Activated naive CD8-positive, alpha-beta T cell treated with anti-CD3 and anti-CD28 coated beads, Interleukin-2, amount 10 ng/mL, durations not matched to agents 7 days and 5 days (primary cell): Measurements from ENCODE around the gene C1orf21. TPM values are rescaled to one million over a fixed set of nuclear protein-coding genes. Genes with fewer than 3 reads are reported as not detected.

ENCODE experiments used
- ATAC-seq: fragments of 150-1000 bp; cut with Tn5 transposase; one replicate; pipeline ENCODE4 v1.10.0; 2021; ENCODE audit warnings: low read depth, moderate library complexity
- POLR2A ChIA-PET: fragments of 350-600 bp; sonication (Branson Sonifier 250); formaldehyde crosslinking; loops from one replicate; lab custom pipeline; 2021; ENCODE audit warnings: antibody characterized with exemption; lab: Charles Lee
- DNase-seq: peaks from one replicate; pipeline ENCODE4 v3.0.0; 2021
- H3K27ac Mint-ChIP-seq: one replicate; pipeline ENCODE4 v1.8.0; 2022; ENCODE audit warnings: mild to moderate bottlenecking, mixed read lengths
- H3K27me3 Mint-ChIP-seq: one replicate; pipeline ENCODE4 v1.8.0; 2022; ENCODE audit warnings: mild to moderate bottlenecking, moderate library complexity, mixed read lengths
- H3K36me3 Mint-ChIP-seq: one replicate; pipeline ENCODE4 v1.8.0; 2021; ENCODE audit warnings: mild to moderate bottlenecking, mixed read lengths
- H3K4me1 Mint-ChIP-seq: one replicate; pipeline ENCODE4 v1.8.0; 2021; ENCODE audit warnings: mixed read lengths
- H3K4me3 Mint-ChIP-seq: one replicate; pipeline ENCODE4 v1.8.0; 2022; ENCODE audit warnings: mild to moderate bottlenecking, moderate library complexity, mixed read lengths
- H3K9me3 Mint-ChIP-seq: one replicate; pipeline ENCODE4 v1.8.0; 2021; ENCODE audit warnings: mixed read lengths
- total RNA-seq, 2 experiments: library from RNA; stranded (reverse); gene quantifications; one replicate each; pipeline ENCODE4 v1.2.3, GENCODE V29; 2021

Gene C1orf21
- total RNA-seq, 2 experiments from 2014 or later, result 9.4 to 12.9 TPM

DNA sequence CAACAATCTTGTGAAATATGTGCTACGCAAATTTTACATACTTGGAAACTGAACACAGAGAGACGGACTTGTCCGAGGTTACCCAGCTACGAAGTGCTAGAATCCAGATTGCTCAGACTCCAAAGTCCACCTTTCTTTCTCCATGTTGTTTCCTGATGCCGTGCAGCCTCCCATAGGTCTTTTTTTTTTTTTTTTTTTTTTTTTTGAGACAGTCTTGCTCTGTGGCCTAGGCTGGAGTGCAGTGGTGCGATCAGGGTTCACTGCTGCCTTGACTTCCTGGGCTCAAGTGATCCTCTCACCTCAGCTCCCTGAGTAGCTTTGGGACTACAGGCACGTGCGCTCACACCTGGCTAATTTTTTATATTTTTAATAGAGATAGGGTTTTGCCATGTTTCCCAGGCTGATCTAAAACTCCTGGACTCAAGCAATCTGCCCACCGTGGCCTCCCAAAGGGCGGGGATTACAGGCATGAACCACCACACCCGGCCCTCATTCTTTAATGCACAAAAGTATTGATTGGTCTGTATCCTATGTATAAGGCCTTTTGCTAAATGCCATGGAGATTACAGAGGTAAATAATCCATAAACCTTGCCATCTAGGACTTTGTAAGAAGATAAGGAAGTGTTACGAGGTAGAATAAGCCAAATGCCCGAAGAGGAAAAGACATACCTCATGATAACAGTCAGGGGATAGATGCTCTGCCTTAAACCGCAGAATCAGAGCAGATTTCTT, 92.8 kb downstream of the C1orf21 start:
- Mint-ChIP-seq H3K4me1 (no peaks in the 10 kb centered on the region), H3K4me3 (no peak overlapping the region), H3K27ac (no peak overlapping the region), H3K36me3 (no peaks in the 10 kb centered on the region), H3K27me3 (peaks cover 3% of the 10 kb centered on the region), H3K9me3 (peaks cover 2% of the 10 kb centered on the region)
- POLR2A ChIA-PET, result no interaction called here
- DNase-seq (no peak), ATAC-seq (no peak)

DNA sequence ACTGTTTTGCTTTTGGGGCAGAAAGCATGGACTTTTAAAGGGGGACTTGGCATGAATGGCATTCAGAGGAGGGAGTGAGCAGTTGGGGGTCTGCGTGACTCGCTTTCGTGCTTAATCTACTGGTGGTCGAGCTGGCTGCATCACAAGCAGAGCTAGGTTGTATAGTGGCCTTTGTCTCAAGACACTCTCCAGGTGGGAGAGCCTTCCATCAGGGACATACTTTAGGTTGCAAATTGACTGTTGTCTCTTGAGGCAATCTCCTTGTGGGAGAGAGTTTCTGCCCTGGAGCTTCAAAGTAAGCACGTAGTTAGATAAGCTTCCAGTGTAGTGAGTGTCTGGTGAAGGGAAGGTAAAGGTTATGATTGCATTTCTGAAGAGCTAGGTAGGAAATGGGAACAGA, 93.9 kb downstream of the C1orf21 start:
- ATAC-seq, result no peak
- Mint-ChIP-seq H3K27ac (no peak overlapping the region), H3K4me1 (no peaks in the 10 kb centered on the region), H3K9me3 (no peaks in the 10 kb centered on the region), H3K36me3 (no peaks in the 10 kb centered on the region), H3K4me3 (no peak overlapping the region), H3K27me3 (no peaks in the 10 kb centered on the region)
- POLR2A ChIA-PET, result no interaction called here
- DNase-seq, result no peak

DNA sequence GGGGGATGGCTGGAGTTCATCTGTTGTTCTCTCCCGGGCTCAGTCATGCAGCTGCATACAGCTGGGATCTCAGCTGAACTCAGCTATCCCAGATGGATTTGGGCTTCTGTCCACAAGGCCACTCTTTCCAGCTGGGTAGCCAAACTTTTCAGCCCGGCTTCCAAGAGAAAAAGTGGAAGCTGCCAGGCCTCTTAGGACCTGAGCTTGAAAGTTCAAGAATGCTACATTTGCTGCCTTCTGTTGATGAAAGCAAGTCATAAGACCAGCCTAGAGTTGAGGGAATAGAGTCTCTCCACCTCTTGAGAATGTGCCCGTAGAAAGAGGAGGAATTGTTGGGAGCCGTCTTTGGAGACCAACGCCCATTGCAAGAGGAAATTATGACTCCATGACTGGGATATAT, 95.3 kb downstream of the C1orf21 start:
- H3K4me3 Mint-ChIP-seq, result no peak overlapping the region
- H3K27ac Mint-ChIP-seq, result no peak overlapping the region
- no peaks in the 10 kb centered on the region for H3K4me1 Mint-ChIP-seq
- no peaks in the 10 kb centered on the region for H3K27me3 Mint-ChIP-seq
- DNase-seq (no peak), ATAC-seq (no peak)
- H3K9me3 Mint-ChIP-seq, result no peaks in the 10 kb centered on the region
- POLR2A ChIA-PET, result no interaction called here
- no peaks in the 10 kb centered on the region for H3K36me3 Mint-ChIP-seq

DNA sequence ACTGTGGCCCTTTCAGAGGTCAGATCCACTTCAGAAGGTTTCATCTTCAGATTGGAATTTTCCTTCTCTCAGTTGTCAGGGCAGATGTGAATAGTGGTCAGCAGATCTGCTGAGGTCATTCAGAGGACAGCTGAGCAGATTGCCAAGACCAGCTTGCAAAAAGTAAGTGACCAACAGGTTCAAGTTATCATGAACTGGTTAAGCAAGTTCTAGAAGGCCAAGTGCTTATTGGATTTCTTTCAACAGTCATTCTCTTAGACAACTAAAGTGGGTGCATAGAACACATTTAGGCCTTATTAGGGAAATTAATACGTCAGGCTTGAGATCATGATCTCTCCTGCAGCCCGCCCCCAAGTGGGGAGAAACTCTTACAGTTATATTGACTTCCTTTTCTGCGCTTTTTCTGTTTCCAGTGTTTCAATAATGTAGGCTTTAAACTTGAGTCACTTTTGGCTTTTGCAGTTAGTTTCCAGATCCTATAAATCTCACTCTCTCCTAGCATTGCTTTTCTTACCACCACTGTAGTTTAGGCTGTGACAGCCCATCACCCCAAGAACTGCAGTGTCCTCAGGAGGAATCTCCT, 96.4 kb downstream of the C1orf21 start:
- POLR2A ChIA-PET, result no interaction called here
- DNase-seq (no peak), ATAC-seq (no peak)
- no peaks in the 10 kb centered on the region for H3K9me3 Mint-ChIP-seq
- H3K4me3 Mint-ChIP-seq, result no peak overlapping the region
- no peaks in the 10 kb centered on the region for H3K36me3 Mint-ChIP-seq
- no peak overlapping the region for H3K27ac Mint-ChIP-seq
- no peaks in the 10 kb centered on the region for H3K27me3 Mint-ChIP-seq
- H3K4me1 Mint-ChIP-seq, result no peaks in the 10 kb centered on the region

DNA sequence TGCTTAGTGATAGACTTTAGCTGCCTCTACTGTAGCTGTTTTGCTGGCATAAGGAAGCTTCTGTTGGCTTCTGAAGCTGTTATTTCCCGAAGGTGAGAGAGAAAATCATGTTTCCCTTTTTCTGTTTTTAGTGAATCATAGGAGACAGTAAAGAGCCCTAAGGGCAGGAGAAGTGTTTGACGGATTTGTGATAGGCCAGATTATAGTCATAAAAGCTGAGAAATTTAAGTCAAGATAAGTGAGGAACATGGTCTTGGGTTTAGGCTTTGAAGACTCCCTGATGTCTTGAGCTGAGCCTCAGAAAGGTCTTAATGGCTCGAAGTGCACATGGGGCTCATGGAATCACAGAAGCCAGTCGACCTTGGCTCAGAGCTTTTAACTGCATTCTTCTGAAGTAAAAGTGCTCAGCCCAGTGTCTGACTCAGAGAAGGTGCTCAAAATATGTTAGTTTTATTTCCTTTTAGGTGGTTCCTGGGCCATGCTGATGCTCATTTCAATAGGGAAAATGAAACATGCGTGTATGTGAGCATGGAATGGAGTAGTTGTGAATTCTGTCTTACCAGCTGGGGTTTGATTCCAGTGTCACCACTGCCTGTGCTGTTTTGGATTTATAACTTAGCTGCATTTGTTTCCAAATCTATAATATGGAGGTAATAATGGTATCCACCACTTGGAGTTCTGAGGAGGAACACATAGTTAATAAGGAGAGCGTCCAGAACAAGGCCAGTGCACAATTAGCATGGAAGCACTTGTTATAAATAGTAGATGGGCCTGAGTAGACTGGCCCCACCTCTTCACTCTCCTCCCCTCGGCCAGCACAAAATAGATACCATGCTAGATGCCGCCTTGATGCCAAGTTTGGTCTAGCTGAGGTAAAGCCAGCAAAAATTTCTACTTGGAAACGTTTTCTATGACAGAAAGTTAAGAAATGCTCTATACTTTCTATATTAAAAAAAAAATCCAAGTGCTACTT, 99.2 kb downstream of the C1orf21 start:
- H3K27me3 Mint-ChIP-seq, result peaks cover 7% of the 10 kb centered on the region
- H3K4me3 Mint-ChIP-seq, result no peak overlapping the region
- POLR2A ChIA-PET, result no interaction called here
- ATAC-seq (no peak), DNase-seq (no peak)
- H3K36me3 Mint-ChIP-seq, result no peaks in the 10 kb centered on the region
- H3K27ac Mint-ChIP-seq, result no peak overlapping the region
- H3K9me3 Mint-ChIP-seq, result no peaks in the 10 kb centered on the region
- peaks cover 3% of the 10 kb centered on the region for H3K4me1 Mint-ChIP-seq

DNA sequence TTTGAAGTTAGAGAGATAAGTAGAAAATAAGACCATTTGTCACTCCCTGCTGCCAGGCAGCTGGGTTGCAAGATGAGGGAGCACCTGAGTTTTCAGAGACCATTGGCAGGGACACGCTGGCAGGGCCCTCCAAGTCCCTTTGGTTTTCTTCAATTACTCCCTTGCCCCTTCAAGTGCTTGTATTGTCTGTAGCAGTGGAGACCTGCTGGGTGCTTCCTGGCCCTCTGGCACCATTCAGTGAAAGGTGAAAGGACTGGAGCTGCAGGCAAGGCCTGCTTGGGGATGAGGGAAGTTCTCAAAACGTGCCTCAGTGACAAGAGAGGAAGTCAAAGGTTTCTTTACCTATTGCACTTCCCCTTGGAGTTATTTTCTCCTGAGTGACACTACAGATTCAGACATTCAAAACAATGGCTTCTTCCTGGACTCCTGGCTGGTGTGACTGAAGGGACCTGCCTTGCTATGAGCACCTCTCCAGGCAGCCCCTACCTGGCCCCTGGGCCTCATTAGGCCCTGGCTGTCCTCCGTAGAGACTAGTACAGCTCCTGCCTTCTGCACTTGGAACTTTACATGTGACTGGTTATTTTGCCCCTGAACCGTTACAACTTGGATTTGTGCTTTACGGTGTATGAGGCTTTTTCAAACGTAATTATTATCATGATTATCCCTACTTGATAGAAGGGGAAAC, 100.1 kb downstream of the C1orf21 start:
- ATAC-seq, result no peak
- POLR2A ChIA-PET, result no interaction called here

DNA sequence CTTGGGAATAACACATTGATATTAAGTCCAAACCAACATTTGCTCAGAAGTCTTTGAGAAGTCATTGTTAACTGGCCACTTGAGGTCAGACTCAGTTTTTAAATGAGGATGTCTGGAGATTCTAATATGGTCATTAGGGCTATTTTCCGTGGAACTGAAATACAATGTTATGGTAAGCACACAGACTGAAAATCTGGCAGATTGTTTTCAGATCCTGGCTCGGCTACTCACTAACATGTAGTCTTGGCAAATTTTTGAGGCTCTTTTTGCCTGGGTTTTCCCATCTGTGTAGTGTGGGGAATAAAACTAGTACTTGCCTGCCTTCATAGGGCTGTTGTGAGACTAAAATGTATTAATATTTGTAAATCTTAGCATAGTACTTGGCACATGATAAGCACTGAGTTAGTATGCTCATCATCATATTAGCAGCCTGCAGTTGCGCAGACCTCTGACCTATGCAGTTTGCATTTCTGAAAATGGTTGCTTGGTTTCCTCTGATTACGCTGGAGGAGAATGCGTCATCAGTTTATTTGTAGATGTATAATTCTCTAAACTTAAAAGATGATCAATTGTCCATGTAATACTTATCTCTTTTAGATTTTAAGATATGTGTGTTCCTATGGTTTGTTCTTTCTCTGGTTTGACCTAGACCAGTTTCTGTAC, 100.8 kb downstream of the C1orf21 start:
- peaks cover 13% of the 10 kb centered on the region for H3K4me1 Mint-ChIP-seq
- no peak overlapping the region for H3K4me3 Mint-ChIP-seq
- DNase-seq (no peak), ATAC-seq (no peak)
- peaks cover 7% of the 10 kb centered on the region for H3K27me3 Mint-ChIP-seq
- no peaks in the 10 kb centered on the region for H3K36me3 Mint-ChIP-seq
- no peaks in the 10 kb centered on the region for H3K9me3 Mint-ChIP-seq
- POLR2A ChIA-PET, result no interaction called here
- no peak overlapping the region for H3K27ac Mint-ChIP-seq

More for the DNA sequence above, 100.1 kb downstream of the C1orf21 start:
- Mint-ChIP-seq H3K27ac (no peak overlapping the region), H3K36me3 (no peaks in the 10 kb centered on the region), H3K27me3 (peaks cover 7% of the 10 kb centered on the region), H3K9me3 (no peaks in the 10 kb centered on the region), H3K4me1 (peaks cover 6% of the 10 kb centered on the region), H3K4me3 (no peak overlapping the region)
- no peak for DNase-seq

DNA sequence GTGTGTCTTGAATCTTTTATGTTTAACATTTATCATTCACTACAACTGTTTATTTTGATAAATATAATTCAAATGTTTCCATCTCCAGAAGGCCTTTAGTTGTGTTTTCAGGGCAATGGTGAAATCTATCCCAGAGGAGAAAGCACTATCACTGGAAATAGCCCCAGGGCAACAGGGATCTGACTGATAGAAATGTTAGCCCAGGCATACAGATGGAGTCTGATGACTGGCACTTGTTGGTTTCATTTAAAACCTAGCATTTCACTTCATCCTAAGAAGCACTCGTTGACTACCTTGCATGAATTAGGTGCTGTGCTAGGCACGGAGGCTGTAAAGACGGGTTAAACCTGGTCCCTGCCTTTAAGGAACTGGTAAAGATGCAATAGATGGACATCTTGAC, 103.1 kb downstream of the C1orf21 start:
- DNase-seq, result no peak
- no peak for ATAC-seq
- Mint-ChIP-seq H3K27me3 (peaks cover 7% of the 10 kb centered on the region), H3K9me3 (no peaks in the 10 kb centered on the region), H3K4me1 (peaks cover 14% of the 10 kb centered on the region), H3K27ac (no peak overlapping the region), H3K4me3 (no peak overlapping the region), H3K36me3 (no peaks in the 10 kb centered on the region)
- POLR2A ChIA-PET, result no interaction called here

DNA sequence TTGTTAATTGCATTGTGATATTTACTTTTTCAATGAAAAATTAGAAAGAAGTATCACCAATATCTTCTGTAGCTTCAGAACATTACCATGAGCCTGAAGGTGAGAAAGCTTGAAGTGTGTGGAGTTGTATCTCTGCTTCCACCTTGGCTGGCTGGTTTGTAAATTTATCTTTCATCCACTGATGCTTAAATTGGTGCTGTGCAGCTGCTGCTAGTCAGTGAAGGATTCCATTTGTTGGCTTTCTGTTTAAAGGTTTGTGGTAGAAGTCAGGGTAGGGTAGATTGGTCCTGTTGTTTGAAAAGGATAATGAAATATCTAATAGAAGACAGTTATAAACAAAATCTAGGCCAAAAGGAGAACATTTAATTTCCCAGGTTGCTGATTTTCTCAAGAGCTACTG, 105.7 kb downstream of the C1orf21 start:
- Mint-ChIP-seq H3K27ac (no peak overlapping the region), H3K4me1 (peaks cover 16% of the 10 kb centered on the region), H3K9me3 (no peaks in the 10 kb centered on the region), H3K4me3 (no peak overlapping the region), H3K36me3 (no peaks in the 10 kb centered on the region), H3K27me3 (peaks cover 9% of the 10 kb centered on the region)
- DNase-seq (no peak), ATAC-seq (no peak)
- POLR2A ChIA-PET, result no interaction called here

DNA sequence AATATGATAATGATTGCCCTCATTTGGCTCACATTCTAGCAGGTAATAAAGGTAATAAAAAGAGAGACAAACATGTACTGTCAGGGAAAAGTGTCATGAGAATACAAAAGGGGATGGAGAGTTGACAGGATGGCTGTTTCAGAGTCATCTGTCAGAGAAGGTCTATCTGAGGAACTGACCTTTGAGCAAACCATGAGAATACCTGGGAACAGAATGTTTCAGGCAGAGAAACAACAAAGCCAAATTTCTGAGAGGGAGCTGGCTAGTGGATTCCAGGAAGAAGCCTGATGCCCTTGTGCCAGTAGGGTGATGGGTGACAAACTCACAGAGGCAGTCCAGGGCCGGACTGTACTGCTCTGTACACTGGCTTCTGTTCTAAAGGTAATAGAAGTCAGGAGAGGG, 107.2 kb downstream of the C1orf21 start:
- POLR2A ChIA-PET, result no interaction called here
- ATAC-seq, result no peak
- peaks cover 16% of the 10 kb centered on the region for H3K4me1 Mint-ChIP-seq
- no peaks in the 10 kb centered on the region for H3K9me3 Mint-ChIP-seq
- no peak overlapping the region for H3K4me3 Mint-ChIP-seq
- DNase-seq, result no peak
- H3K27me3 Mint-ChIP-seq, result peaks cover 4% of the 10 kb centered on the region
- no peak overlapping the region for H3K27ac Mint-ChIP-seq
- H3K36me3 Mint-ChIP-seq, result no peaks in the 10 kb centered on the region

DNA sequence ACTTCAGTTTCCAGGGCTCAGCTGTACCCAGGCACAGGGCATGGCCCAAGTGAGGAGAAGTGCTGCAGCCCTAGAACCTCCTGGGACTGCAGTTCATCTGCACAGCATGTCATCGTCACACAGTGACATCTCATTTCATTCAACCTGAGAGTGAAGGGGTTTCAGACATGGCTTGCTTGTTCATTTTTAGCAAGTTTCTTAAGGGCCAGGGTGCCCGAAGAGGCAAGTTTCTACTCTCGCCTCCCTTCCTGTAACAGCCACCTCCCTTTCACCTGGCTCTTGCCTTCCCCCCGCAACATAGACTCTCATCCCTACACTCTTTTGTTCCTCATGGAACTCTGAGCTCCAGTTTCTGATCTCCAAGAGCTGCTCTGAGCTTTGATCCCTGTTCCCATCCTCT, 108.1 kb downstream of the C1orf21 start:
- Mint-ChIP-seq H3K27me3 (peaks cover 2% of the 10 kb centered on the region), H3K9me3 (no peaks in the 10 kb centered on the region), H3K36me3 (no peaks in the 10 kb centered on the region), H3K27ac (no peak overlapping the region), H3K4me1 (peaks cover 16% of the 10 kb centered on the region), H3K4me3 (no peak overlapping the region)
- POLR2A ChIA-PET, result no interaction called here
- no peak for ATAC-seq
- DNase-seq, result no peak

DNA sequence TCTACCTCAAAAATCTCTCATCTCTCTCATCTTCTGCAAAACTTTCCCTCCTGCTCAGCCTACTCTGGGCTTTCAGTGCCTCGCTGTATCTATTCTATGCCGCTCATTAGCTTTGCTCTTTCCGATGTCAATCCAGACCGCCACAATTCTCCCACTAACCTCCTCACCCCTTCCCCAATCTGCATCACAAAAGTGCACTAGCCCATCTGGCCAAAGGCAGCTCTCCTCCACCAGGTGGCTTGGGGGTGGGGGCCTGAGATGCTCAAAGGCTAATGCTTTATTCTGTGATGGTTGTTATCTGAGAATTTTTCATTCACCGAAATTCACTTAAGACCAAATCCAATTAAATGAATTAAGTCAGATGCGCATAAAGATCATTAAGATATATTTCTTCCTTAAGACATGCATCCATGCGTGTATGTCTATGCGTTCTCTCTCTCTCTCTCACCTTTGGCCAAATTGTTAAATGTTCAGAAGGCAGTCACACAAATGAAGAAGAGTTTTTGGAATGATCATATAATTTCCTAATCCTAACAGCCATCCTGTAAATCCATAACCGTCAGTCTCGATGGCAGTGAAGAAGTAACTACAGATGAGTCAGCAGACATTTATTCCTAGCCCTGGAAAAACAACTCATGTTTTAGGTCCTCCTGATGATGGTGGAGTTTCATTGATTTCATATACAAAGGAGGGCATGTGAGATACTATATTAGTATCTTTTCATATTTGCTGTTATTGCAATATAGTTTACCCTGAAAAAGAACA, 111.3 kb downstream of the C1orf21 start:
- no peak overlapping the region for H3K27ac Mint-ChIP-seq

More for the DNA sequence above, 111.3 kb downstream of the C1orf21 start:
- Mint-ChIP-seq H3K4me3 (no peak overlapping the region), H3K4me1 (peaks cover 3% of the 10 kb centered on the region), H3K9me3 (no peaks in the 10 kb centered on the region), H3K36me3 (no peaks in the 10 kb centered on the region), H3K27me3 (peaks cover 2% of the 10 kb centered on the region)
- no peak for ATAC-seq
- POLR2A ChIA-PET, result no interaction called here
- no peak for DNase-seq
